GM12878 (cell line): ENCODE data around the gene STAMBP.

Experiments
- ASH2L ChIP-seq: fragments of 300-600, 200-600 bp; sonication (generic); IDR thresholded peaks from 2 replicates; pipeline ENCODE4 v1.6.1; 2017; ENCODE audit warnings: low read depth, mild to moderate bottlenecking, borderline replicate concordance
- EZH2 ChIP-seq: IDR thresholded peaks from 2 replicates; pipeline ENCODE4 v1.6.1; 2012; ENCODE audit warnings: low read depth, mild to moderate bottlenecking, control low read depth, inconsistent platforms, low read length, borderline replicate concordance; ENCODE audit not compliant: control insufficient read depth
- NR2C2 ChIP-seq: IDR thresholded peaks from 2 replicates; pipeline ENCODE4 v1.6.1; 2011; ENCODE audit warnings: borderline replicate concordance, low read depth; ENCODE audit not compliant: control insufficient read depth, insufficient read length
- RAD21 ChIP-seq: IDR thresholded peaks from 2 replicates; pipeline ENCODE4 v1.6.1; 2011; ENCODE audit warnings: mild to moderate bottlenecking, low read depth, low read length, moderate library complexity; ENCODE audit not compliant: insufficient read depth
- TF ChIP-seq, protein P1 (sequence below): fragments of 450-650 bp; conservative IDR thresholded peaks from 2 replicates; pipeline ENCODE4 v1.6.1; 2017; ENCODE audit warnings: mild to moderate bottlenecking, moderate library complexity

DNA sequence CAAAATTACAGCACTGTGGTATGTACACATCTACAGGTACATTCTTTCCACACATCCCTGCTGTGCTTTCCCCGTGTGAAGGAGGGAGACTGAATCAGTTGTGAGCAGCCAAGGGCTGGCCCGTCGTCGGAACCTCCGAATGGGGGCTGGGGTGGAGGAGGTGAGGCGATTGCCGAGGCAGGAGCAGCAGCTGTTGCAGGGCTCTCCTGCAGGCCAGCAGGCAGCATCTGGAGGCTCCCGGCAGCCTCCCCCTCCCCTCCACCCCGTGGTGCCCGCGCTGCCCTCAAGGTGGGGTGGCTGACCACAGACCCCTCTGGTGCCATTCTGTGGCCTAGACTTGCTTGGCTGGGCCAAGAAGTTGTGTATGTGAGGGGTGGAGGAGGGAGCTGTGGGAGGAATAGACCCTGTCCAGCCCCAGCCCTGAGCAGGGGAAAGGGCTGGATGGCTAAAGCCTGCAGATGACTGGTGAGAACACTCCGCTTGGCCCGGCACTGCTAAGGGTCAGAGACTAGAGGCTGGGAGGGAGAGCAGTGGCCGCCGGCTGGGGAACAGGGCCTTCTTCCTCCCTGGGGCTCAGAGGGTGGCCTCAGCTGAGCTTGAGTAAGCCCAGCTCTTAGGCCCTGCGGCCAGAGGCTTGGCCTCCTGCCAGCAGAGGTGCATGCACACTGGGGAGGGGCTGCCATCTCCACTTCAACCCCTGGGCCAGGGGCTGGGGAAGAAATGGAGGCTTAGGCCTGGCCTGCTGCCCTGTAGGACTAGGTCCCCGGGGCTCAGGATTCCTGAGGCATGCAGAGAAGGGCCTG lies 7.6 kb downstream of the STAMBP start:
- TF ChIP-seq EZH2, result no peak
- TF ChIP-seq, protein P1, sequence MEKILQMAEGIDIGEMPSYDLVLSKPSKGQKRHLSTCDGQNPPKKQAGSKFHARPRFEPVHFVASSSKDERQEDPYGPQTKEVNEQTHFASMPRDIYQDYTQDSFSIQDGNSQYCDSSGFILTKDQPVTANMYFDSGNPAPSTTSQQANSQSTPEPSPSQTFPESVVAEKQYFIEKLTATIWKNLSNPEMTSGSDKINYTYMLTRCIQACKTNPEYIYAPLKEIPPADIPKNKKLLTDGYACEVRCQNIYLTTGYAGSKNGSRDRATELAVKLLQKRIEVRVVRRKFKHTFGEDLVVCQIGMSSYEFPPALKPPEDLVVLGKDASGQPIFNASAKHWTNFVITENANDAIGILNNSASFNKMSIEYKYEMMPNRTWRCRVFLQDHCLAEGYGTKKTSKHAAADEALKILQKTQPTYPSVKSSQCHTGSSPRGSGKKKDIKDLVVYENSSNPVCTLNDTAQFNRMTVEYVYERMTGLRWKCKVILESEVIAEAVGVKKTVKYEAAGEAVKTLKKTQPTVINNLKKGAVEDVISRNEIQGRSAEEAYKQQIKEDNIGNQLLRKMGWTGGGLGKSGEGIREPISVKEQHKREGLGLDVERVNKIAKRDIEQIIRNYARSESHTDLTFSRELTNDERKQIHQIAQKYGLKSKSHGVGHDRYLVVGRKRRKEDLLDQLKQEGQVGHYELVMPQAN, result no peak
- TF ChIP-seq NR2C2, result no peak
- TF ChIP-seq RAD21, result no peak
- no peak for TF ChIP-seq ASH2L
